GM20000 (cell line): Measurements from ENCODE around the gene C2CD4D.

Experiments used
- DNase-seq: peaks from one replicate; pipeline ENCODE4 v3.0.0; 2012; ENCODE audit warnings: low spot score
- TF ChIP-seq, protein P1 (sequence below): IDR thresholded peaks from 2 replicates; pipeline ENCODE4 v1.5.1; 2012; ENCODE audit warnings: mild to moderate bottlenecking, control low read depth; ENCODE audit errors: extremely low read depth, missing control alignments

The C2CD4D gene

DNA sequence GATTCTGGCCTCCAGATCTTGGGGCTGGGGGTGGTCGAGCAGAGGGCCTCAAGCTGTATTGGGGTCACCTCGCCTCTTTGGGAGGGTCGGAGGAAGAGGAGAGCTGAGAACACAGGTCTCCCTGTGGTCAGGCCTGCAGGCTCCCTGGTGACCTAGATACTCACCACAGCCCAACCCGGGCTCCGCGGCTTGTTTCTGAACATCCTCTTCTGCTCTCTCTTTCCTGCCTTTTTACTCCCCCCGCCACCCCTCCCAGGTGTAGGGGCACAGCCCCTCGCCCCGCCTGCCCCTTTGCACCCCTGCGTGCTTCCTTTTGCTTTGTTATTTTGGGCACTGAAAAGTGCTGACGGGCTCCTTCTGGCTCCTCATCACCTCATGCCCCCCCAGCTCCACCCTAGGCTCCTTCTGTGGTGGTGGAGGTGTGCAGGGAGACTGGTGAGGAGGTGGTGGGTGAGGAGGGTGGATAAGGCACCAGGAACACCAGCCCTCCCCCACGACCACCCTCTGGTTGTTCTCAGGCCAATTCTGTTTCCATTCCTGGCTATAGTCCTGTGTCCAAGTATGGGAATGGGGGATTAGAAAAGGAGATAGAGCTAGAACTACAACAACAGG is 23.8 kb downstream of the C2CD4D start:
- TF ChIP-seq, protein P1, sequence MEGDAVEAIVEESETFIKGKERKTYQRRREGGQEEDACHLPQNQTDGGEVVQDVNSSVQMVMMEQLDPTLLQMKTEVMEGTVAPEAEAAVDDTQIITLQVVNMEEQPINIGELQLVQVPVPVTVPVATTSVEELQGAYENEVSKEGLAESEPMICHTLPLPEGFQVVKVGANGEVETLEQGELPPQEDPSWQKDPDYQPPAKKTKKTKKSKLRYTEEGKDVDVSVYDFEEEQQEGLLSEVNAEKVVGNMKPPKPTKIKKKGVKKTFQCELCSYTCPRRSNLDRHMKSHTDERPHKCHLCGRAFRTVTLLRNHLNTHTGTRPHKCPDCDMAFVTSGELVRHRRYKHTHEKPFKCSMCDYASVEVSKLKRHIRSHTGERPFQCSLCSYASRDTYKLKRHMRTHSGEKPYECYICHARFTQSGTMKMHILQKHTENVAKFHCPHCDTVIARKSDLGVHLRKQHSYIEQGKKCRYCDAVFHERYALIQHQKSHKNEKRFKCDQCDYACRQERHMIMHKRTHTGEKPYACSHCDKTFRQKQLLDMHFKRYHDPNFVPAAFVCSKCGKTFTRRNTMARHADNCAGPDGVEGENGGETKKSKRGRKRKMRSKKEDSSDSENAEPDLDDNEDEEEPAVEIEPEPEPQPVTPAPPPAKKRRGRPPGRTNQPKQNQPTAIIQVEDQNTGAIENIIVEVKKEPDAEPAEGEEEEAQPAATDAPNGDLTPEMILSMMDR: no peak
- DNase-seq: no peak

DNA sequence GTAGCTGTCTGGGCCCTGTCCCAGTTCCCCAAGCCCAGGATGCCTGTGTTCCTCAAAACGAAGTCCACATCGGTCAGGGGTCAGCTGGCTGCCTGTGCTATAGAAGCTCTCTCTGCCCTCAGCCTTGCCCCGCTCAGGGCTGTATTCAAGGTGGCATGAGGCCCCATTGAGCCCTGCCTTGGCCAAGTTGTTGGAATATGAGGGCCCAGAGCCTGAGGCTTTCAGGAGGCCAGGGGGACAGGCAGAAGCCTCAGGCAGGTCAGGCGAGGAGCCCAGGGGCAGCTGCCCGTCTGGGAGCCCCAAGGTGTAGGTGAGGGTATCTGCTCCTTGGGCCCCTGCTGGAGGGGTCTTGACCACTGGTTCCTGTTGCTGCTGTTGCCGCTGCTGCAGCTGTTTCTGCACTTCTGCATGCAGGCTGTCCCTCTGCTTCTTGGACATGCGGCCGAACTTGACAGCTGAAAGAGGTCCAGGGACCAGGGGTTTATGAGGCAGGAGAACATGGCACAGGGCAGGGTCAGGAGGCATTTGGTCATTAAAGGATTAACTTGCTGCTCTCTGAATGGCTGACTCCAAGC is 24.6 kb downstream of the C2CD4D start:
- TF ChIP-seq, protein P1: no peak

DNA sequence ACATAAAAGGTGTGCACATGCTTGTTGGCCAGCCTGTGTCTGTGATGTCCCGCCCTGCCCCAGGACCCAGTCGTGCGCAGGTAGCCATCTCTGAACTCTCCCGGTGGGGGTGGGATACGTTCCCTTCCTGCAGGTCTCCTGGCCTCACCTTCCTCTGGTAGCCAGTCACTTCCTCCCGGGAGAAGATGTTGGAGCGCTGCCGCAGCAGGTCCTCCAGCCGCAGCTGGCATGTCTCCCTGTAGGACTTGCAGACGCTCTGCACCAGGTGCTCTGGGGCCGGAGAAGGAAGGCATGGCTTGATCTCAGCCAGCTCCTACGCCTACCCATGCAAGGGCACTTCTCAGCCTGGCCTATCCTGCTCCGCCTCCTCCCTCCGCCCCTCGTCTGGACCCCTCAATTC is 25.2 kb downstream of the C2CD4D start:
- TF ChIP-seq, protein P1: no peak

More for the DNA sequence above, 24.6 kb downstream of the C2CD4D start:
- DNase-seq: no peak

DNA sequence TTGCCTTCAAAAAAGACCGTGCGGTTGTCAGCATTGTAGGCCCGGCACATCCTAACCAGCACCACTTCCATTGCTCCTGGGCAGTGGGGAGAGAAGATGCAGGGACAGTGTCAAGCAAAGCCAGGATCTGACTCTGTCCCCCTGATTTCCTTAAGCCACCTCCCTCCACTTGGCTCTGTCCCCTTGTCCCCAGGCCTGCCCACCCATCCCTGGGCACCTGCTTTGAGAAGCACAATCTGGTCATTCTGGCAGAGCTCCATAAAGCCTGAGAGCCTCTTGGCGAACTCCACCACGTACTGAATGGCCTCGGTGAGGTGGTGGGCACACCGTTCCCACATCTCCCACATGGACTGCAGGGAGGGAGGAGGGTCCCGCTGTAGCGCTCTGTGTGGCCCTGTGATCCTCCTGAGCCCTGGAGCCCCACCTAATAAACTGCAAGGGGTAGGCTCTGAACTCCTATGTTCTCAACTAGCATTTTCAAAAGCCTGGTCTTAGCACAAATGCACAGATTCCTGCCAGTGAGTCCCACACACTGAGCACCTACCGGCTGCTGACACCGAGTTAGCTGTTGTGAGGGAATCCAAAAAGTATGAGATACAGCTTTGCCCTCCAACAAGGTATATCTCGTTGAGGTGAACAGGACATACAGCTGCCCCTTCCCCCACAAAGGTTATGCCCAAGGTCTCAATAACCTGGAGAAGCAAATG is 26.2 kb downstream of the C2CD4D start:
- TF ChIP-seq, protein P1: no peak
- DNase-seq: no peak

More for the DNA sequence above, 25.2 kb downstream of the C2CD4D start:
- DNase-seq: no peak

DNA sequence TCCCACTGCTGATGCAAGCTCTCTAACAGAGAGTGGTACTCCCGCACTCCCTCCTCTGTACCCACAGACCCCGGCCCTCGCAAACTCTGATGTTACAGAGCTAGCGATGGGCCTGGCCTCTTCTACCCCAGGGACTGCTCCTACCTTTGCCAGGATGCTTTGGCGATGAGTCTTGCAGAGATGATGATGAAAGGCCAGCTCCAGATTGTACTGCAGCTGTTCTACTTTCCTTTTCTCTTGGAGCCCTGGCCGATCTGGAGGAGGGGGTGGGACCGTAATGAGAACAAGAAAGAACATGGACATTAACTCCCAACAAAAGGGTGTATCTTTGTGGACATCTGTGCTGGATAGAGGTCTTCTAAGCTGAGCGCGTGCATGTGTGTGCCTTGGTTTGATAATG is 28.4 kb downstream of the C2CD4D start:
- TF ChIP-seq, protein P1: no peak

DNA sequence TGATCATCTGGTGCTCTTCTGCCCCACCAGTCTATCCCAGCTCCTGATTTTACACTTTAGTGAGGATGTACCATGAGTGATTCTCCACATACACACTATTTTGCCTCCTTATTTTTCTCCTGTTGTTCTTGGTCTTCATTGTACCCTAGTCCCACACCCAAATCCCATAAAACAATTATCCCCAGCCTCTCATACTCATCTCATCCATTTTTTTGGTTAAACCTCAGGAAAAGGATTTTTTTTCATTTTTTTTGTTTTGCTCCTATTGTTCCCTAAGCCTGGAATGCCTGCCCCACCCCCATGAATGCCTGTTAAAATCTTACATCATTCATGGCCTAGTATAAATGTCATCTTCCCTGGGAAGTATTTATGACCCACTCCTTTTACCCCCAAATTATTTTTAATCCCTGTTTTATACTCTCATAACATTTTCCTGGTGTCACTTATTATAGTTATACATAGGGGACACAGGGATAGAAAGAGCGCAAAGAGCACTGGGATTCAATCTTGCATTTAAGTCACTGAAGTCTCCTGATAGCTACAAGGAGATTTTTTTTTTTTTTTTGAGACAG is 29.5 kb downstream of the C2CD4D start:
- TF ChIP-seq, protein P1: no peak
- DNase-seq: no peak

More for the DNA sequence above, 28.4 kb downstream of the C2CD4D start:
- no peak for DNase-seq
